Activated CD4-positive, alpha-beta T cell treated with anti-CD3 and anti-CD28 coated beads, Interleukin-2, amount 10 ng/mL, durations not matched to agents 24 days and 14 days (primary cell): Measurements from ENCODE around the gene MAP7D1. TPM values are rescaled to one million over a fixed set of nuclear protein-coding genes. Genes with fewer than 3 reads are reported as not detected.

Experiments
- DNase-seq: peaks from one replicate; pipeline ENCODE4 v3.0.0; 2022
- H3K27ac Mint-ChIP-seq: one replicate; pipeline ENCODE4 v1.8.0; 2022; ENCODE audit warnings: mild to moderate bottlenecking, mixed read lengths
- H3K27me3 Mint-ChIP-seq: one replicate; pipeline ENCODE4 v1.8.0; 2022; ENCODE audit warnings: mixed read lengths
- H3K36me3 Mint-ChIP-seq: one replicate; pipeline ENCODE4 v1.8.0; 2022; ENCODE audit warnings: low read depth, mild to moderate bottlenecking, mixed read lengths
- H3K4me1 Mint-ChIP-seq: one replicate; pipeline ENCODE4 v1.8.0; 2021; ENCODE audit warnings: mixed read lengths
- H3K4me3 Mint-ChIP-seq: one replicate; pipeline ENCODE4 v1.8.0; 2022; ENCODE audit warnings: mild to moderate bottlenecking, moderate library complexity, mixed read lengths
- H3K9me3 Mint-ChIP-seq: one replicate; pipeline ENCODE4 v1.8.0; 2021; ENCODE audit warnings: mixed read lengths
- intact Hi-C: fragments of 100-400 bp; cut with micrococcal nuclease; formaldehyde crosslinking; loops from one replicate; pipeline ENCODE4 v1.15.1; 2023
- total RNA-seq: library from RNA; stranded (reverse); gene quantifications from 2 replicates; pipeline ENCODE4 v1.2.3, GENCODE V29; 2022

Gene MAP7D1
- total RNA-seq, 1 donor from 2014 or later = 170 TPM

DNA sequence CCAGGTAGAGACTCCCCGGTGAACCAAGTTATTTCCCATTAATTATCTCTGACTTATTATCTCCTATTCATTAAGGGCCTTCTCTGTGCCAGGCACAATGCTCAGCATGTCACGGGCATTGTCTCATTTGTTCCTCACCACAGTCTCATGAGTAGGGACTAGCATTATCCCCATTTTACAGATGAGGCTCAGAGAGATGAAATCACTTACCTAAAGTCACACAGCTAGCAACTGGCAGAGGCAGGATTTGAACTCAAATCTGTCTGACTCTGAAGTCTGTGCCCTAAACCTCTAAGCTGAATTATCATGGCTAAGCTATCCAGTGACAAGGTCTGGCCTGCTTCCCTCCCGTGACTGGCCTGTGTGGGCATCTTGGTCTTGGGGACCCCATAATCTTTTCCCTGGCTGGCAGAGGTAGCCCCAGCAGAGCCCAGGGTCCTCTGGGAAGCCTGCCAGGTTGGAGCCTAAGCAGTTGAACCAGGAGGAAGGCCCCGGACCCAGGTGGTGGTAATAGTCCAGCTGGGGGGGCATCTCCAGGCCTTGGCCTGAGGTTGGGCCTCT lies 4.5 kb downstream of the MAP7D1 start:
- Mint-ChIP-seq H3K36me3 (peaks cover 39% of the 10 kb centered on the region), H3K27me3 (no peaks in the 10 kb centered on the region), H3K27ac (peak overlapping the region; percentile 99), H3K9me3 (no peaks in the 10 kb centered on the region), H3K4me3 (peak overlapping the region; percentile 88), H3K4me1 (peaks cover 62% of the 10 kb centered on the region)
- no peak for DNase-seq
- intact Hi-C loops = loop anchor here (1.0 kb wide), 1 partner anchor 11 kb away; the partner anchor contains the start of gene TRAPPC3

DNA sequence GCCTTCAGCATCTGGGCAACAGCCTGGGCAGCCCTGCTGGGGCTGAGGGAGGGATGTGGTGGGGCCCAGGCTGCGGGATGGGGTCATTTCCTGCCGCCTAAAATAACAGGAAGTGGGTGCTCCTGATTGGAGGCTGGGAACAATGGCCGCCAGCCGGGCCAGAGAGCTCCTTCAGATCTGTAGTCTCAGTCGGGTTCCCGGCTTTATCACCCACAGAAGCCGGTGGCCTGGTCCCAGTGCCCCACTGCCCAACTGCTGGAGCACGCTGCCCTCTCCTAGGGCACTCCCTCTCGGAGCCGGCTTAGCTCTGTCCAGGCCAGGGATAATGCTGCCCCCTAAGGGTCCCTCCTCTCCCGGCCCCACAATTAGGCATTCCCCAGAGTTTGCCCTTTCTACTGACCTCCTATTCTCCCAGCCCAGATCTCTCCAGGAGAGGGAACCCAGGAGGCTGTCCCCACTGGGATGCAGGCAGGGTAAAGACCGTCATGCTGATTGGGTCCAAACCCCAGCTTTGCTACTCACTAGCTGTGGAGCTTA lies 5.1 kb downstream of the MAP7D1 start:
- Mint-ChIP-seq H3K27ac (peak overlapping the region; percentile 99), H3K9me3 (no peaks in the 10 kb centered on the region), H3K4me1 (peaks cover 62% of the 10 kb centered on the region), H3K4me3 (peak overlapping the region; percentile 88), H3K36me3 (peaks cover 39% of the 10 kb centered on the region), H3K27me3 (no peaks in the 10 kb centered on the region)
- intact Hi-C loops = loop anchor here (1.0 kb wide), 1 partner anchor 12 kb away; the partner anchor contains the start of gene TRAPPC3
- peak; percentile 91 for DNase-seq

DNA sequence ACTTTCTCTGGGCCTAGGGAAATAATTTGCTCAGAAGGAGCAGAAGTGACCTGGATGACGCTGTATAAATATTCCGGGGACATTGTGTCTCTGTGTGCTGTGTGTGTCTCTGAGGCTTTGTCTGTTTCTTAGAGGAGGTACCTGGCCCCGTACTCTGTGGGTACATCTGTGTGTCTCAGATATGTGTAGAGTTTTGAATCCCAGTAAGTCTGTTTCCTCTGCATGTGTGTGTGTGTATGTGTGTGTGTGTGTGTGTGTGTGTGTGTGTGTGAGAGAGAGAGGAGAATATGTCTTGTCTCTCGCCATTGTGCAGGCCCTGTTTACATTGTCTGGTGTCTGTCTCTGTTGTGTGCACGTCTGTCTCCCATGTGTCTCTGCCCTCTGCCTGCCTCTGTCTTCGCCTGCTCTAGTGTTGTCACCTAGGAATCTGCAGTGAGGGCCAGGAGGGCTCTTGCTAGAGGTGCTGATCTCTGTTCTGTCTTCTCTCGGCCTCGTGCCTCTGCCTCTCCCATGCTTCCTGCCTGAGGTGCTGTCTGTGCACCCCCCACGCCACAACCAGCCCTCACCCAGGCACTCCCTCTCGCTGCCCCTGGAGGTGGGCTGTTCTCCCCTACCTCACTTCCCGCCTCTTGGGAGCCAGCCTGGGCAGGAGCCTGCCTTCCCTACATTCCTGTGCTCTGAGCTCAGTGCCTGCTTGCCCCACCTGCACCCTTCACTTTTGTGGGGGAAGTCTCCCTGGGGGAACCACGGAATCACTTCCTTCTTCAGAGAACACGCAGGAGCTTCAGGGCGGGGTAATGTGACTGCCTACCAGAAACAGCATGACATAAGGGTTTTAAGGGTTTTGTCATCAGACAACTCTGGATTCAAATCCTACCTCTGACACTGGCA lies 5.9 kb downstream of the MAP7D1 start:
- H3K27ac Mint-ChIP-seq = peak overlapping the region; percentile 99
- peaks cover 41% of the 10 kb centered on the region for H3K36me3 Mint-ChIP-seq
- intact Hi-C loops = loop anchor here (1.0 kb wide), 1 partner anchor 62 kb away; the partner anchor contains the start of gene THRAP3
- peak; percentile 85 for DNase-seq
- peaks cover 66% of the 10 kb centered on the region for H3K4me1 Mint-ChIP-seq
- no peaks in the 10 kb centered on the region for H3K27me3 Mint-ChIP-seq
- no peaks in the 10 kb centered on the region for H3K9me3 Mint-ChIP-seq
- H3K4me3 Mint-ChIP-seq = peak overlapping the region; percentile 88

DNA sequence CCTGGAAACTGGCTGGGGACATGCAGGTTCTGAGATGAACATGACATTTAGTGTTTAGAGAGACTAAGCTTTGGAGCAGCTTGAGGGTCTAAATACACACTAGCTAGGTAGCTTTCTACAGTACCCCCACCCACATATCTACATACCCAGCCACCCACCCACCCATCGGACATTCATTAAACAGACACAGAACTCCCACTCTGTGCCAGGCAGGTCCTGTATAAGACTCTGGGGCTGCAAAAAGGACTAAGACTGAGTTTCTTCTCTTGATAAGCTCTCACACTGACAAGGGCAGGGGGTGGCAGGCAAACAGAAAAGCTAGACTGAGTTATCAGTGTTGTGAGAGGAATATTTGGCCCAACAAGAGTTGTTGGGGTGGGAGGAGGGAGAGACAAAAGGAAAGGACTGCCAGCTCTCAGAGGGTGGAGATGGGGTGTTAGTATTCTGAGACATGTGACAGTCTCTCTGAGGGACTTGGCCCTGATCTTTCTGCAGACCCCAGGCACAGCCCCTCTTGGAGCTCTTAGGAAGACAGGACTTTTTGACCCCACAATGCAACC lies 6.8 kb downstream of the MAP7D1 start:
- no peaks in the 10 kb centered on the region for H3K9me3 Mint-ChIP-seq
- peak overlapping the region; percentile 88 for H3K4me3 Mint-ChIP-seq
- peak overlapping the region; percentile 99 for H3K27ac Mint-ChIP-seq
- peaks cover 40% of the 10 kb centered on the region for H3K36me3 Mint-ChIP-seq
- intact Hi-C loops = loop anchor here (1.0 kb wide), 1 partner anchor 62 kb away; the partner anchor contains the start of gene THRAP3
- peaks cover 64% of the 10 kb centered on the region for H3K4me1 Mint-ChIP-seq
- H3K27me3 Mint-ChIP-seq = no peaks in the 10 kb centered on the region
- no peak for DNase-seq

DNA sequence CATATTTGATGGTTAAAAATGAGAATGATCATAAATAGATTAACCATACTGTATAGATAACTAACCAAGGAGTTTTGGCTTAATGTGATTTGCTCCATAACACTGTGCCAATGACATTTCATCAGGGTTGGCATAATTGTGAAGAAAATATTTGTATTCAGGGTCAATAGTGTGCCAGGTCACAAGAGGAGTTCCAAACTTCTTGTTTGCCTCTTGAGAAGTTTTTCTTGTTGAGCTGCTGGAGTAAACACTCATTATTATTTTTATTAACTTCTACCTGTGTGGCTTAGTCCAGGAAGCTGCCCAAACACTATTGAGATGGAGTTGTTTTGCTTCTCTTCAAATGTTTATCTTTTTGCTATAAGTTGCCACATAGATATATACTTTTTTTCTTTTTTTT lies 7.5 kb downstream of the MAP7D1 start:
- Mint-ChIP-seq H3K4me3 (no peak overlapping the region), H3K27me3 (no peaks in the 10 kb centered on the region), H3K36me3 (peaks cover 35% of the 10 kb centered on the region), H3K27ac (peak overlapping the region; percentile 99), H3K9me3 (no peaks in the 10 kb centered on the region), H3K4me1 (peaks cover 60% of the 10 kb centered on the region)
- no peak for DNase-seq
- intact Hi-C loops = no loop called here

DNA sequence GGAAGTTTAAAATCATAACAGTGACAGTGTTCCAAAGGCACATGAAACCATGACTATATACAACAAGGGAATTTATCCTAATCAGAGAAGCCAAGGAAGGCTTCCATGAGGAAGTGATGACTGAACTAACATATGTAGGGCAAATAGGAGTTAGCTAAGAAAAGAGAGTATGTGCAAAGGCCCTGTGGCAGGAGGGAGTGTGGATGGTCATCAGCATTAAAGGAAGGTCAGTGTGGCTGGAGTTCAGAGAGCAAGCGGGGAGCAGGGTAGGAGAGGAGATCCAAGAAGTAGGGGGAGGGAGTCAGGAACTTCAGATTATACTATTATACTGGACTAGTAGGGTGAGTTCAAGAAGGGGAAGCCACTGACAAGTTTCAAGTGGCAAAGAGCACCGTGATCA lies 8.4 kb downstream of the MAP7D1 start:
- intact Hi-C loops = no loop called here
- H3K36me3 Mint-ChIP-seq = peaks cover 31% of the 10 kb centered on the region
- no peaks in the 10 kb centered on the region for H3K9me3 Mint-ChIP-seq

DNA sequence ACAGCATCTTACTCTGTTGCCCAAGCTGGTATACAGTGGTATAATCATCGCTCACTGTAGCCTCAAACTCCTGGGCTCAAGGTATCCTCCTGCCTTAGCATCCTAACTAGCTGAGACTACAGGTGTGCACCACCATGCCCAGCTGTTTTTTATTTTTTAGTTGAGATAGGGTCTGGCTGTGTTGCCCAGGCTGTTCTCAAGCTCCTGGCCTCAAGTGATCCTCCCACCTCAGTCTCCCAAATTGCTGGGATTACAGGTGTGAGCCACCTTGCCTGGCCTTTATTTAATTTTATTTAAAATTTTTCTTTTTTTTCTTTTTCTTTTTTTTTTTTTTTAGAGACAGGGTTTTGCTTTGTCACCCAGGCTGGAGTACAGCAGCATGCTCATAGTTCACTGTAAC lies 9.2 kb downstream of the MAP7D1 start:
- DNase-seq = no peak
- H3K9me3 Mint-ChIP-seq = no peaks in the 10 kb centered on the region
- intact Hi-C loops = no loop called here
- peaks cover 47% of the 10 kb centered on the region for H3K4me1 Mint-ChIP-seq
- H3K36me3 Mint-ChIP-seq = peaks cover 31% of the 10 kb centered on the region
- H3K27me3 Mint-ChIP-seq = no peaks in the 10 kb centered on the region
- H3K4me3 Mint-ChIP-seq = no peak overlapping the region
- no peak overlapping the region for H3K27ac Mint-ChIP-seq

More for the DNA sequence above, 8.4 kb downstream of the MAP7D1 start:
- H3K4me3 Mint-ChIP-seq = no peak overlapping the region
- H3K27me3 Mint-ChIP-seq = no peaks in the 10 kb centered on the region
- DNase-seq = no peak
- H3K27ac Mint-ChIP-seq = peak overlapping the region; percentile 7
- H3K4me1 Mint-ChIP-seq = peaks cover 55% of the 10 kb centered on the region

DNA sequence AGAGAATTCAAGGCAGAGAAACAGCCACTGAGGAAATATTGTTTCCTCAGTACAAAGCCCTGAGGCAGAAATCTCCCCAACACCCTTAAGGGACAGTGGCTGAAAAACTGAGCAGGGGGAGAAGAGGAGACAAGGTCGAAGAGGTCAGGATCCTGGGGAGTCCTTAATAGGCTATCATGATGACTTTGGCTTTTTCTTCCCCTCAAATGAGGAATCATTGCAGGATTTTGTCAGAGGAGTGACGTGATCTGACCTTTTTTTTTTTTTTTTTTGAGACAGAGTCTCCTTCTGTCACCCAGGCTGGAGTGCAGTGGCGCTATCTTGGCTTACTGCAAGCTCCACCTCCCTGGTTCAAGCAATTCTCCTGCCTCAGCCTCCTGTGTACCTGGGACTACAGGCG lies 10.2 kb downstream of the MAP7D1 start:
- Mint-ChIP-seq H3K27ac (peak overlapping the region; percentile 9), H3K9me3 (no peaks in the 10 kb centered on the region), H3K4me1 (peaks cover 40% of the 10 kb centered on the region), H3K36me3 (peaks cover 37% of the 10 kb centered on the region), H3K27me3 (no peaks in the 10 kb centered on the region), H3K4me3 (no peak overlapping the region)
- intact Hi-C loops = no loop called here
- DNase-seq = no peak

DNA sequence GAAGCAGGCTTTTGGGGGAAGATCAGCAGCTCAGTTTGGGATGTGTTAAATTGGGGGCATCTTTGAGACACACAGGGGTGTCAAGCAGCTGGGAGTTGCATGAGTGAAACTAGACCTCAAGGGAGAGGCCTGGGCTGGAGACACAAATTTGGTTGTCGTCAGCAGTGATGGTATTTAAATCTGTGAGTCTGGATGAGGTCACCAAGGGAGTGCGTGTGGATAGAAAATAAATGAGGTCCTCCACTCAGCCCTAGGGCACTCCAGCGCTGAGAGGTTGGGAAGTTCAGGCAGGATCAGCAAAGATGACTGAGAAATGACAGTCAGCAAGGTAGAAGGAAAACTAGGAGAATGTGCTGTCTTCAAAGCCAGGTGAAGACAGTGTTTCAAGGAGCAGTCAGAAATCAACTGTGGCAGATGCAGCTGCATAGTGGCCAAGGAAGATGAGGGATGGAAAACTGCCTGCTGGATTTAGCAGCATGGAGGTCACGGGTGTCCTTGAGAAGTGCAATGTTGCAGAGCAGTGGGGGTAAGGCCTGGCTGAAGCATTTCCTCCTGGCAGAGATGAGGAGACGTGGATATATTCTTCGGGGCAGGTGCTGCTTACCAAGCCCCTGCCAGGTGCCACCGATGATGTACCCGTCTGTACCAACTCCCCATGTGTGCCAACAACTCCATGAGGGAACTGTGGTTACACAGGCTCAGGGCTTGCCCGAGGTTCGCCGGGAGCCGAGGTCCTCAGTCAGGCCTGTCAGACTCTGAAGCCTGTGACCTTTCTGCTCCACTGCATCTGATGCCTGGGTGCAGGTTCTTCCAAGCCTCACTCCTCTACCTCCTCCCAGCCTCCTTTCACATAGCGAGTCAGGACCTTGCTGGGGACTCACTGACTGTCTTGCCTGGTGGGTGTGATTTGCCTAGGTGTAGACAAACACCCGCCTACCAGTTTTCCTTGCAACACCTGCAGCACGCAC lies 11.3 kb downstream of the MAP7D1 start:
- Mint-ChIP-seq H3K27me3 (no peaks in the 10 kb centered on the region), H3K27ac (peak overlapping the region; percentile 29), H3K9me3 (no peaks in the 10 kb centered on the region), H3K4me3 (no peak overlapping the region), H3K36me3 (peaks cover 39% of the 10 kb centered on the region), H3K4me1 (peaks cover 29% of the 10 kb centered on the region)
- DNase-seq = no peak
- intact Hi-C loops = no loop called here

DNA sequence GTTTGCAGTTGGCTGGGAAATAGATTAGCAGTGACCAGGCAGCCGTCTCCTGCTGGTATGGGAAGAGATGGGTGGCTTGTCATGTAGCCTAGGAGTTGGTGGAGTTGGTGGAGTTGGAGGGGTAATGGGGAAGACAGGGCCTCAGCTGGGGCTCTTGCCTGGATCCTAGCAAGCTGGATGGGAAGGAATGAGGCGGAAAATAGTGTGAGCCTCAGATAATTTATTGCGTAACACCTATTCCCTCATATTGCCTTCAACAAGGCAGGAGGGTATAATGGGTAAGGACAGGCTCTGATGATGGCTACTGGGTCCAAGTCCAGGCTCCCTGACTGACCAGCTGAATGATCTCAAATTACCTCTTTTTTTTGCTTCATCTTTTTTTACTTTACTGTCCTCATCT lies 12.6 kb downstream of the MAP7D1 start:
- no peaks in the 10 kb centered on the region for H3K9me3 Mint-ChIP-seq
- peaks cover 45% of the 10 kb centered on the region for H3K36me3 Mint-ChIP-seq

DNA sequence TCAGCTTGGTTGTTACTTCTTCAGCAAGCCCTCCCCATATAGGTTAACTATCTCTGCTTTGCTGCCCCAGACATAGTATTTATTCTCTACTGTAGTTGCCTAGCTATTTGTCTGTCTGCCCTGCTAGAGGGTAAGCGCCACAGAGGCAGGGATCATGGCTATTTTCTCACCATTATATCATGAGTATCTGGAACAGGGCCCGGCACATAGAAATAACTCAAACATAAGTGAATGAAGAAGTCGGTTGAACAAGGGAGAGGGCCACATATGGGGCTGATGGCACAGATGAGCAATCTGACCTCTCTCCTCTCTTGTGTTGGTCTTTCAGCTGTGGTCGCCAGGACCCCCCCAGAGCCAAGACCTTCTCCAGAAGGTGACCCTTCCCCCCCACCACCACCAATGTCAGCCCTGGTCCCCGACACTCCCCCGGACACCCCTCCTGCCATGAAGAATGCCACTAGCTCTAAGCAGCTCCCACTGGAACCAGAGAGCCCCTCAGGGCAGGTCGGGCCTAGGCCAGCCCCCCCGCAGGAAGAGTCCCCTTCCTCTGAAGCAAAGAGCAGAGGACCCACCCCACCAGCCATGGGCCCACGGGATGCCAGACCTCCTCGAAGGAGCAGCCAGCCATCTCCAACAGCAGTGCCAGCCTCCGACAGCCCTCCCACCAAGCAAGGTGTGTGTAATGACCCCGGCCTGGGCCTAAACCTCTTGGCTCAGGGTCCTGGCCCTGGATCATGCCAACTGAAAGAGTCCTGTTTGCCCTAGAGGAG lies 14.9 kb downstream of the MAP7D1 start:
- DNase-seq = no peak
- Mint-ChIP-seq H3K4me3 (no peak overlapping the region), H3K9me3 (no peaks in the 10 kb centered on the region), H3K36me3 (peaks cover 53% of the 10 kb centered on the region), H3K27ac (no peak overlapping the region), H3K4me1 (peaks cover 16% of the 10 kb centered on the region), H3K27me3 (no peaks in the 10 kb centered on the region)
- intact Hi-C loops = no loop called here

More for the DNA sequence above, 12.6 kb downstream of the MAP7D1 start:
- no peak for DNase-seq
- Mint-ChIP-seq H3K27ac (peak overlapping the region; percentile 3), H3K4me1 (peaks cover 20% of the 10 kb centered on the region), H3K4me3 (no peak overlapping the region), H3K27me3 (no peaks in the 10 kb centered on the region)
- intact Hi-C loops = no loop called here

DNA sequence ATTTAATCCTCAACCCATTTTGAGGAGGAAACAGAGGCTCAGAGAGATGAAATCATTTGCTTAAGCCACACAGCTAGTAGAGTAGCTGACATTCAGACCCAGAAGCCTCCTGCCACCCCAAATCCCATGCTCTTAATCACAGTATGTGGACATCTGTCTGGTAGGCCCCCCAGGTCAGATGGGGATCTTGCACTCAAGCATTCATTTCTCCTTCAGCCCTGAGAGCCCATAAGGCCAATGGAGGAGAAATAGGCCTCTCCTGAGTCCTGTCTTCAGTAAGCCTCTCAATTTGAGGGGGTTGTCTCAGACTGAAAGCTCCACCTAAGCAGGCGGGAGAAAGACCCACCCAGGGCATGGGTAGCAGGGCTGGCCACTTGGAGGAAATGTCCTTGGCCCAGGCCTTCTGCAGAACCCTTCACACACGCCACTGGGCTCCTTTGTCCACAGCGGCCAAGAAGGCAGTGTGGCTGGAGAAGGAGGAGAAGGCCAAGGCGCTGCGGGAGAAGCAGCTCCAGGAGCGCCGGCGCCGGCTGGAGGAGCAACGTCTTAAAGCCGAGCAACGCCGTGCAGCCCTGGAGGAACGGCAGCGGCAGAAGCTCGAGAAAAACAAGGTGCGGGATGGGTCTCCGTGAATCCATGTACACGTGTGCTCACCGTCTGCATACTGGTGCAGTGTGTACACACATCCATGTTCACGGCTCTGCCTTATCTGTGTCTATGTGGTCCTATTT lies 16.2 kb downstream of the MAP7D1 start:
- DNase-seq = no peak
- Mint-ChIP-seq H3K36me3 (peaks cover 45% of the 10 kb centered on the region), H3K27me3 (no peaks in the 10 kb centered on the region), H3K9me3 (no peaks in the 10 kb centered on the region), H3K27ac (peak overlapping the region; percentile 17), H3K4me3 (no peak overlapping the region), H3K4me1 (peaks cover 8% of the 10 kb centered on the region)
- intact Hi-C loops = no loop called here
